K562 (cell line): ENCODE results near the gene PPM1H. TPM values are rescaled to one million over a fixed set of nuclear protein-coding genes. Genes with fewer than 3 reads are reported as not detected.

Experiments
- ATAC-seq: fragments of 200-7000 bp; cut with Tn5 transposase; 3 replicates; pipeline ENCODE4 v1.9.1; 2020; ENCODE audit warnings: moderate library complexity
- BruUV-seq: library from RNA; stranded (reverse); fragments of 400-500 nt; replicated peaks from 2 replicates; lab custom pipeline; 2021; lab: Mats Ljungman, UMichigan
- CTCF ChIA-PET: fragments of 300-600 bp; formaldehyde crosslinking; extraction: SDS; loops from one replicate; lab custom pipeline; 2021; ENCODE audit warnings: low intra/inter-chr PET ratio; lab: Yijun Ruan, JAX
- POLR2A ChIA-PET: fragments of 300-600, 350-650 bp; sonication (Branson Sonifier 250); formaldehyde crosslinking; extraction: SDS; loops from one replicate; lab custom pipeline; 2021; ENCODE audit warnings: antibody characterized with exemption, inconsistent platforms; lab: Yijun Ruan, JAX
- DNase-seq, 4 experiments: peaks; one replicate each; pipeline versions ENCODE4 v3.0.0 to v3.0.0-alpha.2; 2011 to 2018; ENCODE audit warnings: low spot score in 3 of 4, mixed read lengths in 3 of 4; ENCODE audit errors: extremely low read depth in 1 of 4
- FAIRE-seq: peaks from 2 replicates; lab custom pipeline; 2011; peaks lifted over from hg19 to GRCh38; lab: Jason Lieb, UNC
- H2AFZ ChIP-seq: 2 replicates; pipeline ENCODE4 v1.6.0; 2011; ENCODE audit warnings: low read depth, low read length, control low read depth, inconsistent platforms
- H3K27ac ChIP-seq: fragments of 200-600 bp; 3 replicates; pipeline ENCODE4 v1.8.0; 2011; ENCODE audit warnings: low read depth, mild to moderate bottlenecking, control low read depth, inconsistent platforms, low read length, moderate library complexity, mixed read lengths; ENCODE audit errors: extremely low read depth
- H3K27me3 ChIP-seq, 2 experiments: fragments of 300-600 bp in 1 of 2; 2 replicates in 1 of 2; 3 replicates in 1 of 2; pipeline versions ENCODE4 v1.6.0 to v1.8.0; 2011; ENCODE audit warnings: inconsistent platforms in 2 of 2, low read length in 2 of 2, mild to moderate bottlenecking in 1 of 2, mixed read lengths in 1 of 2, moderate library complexity in 1 of 2; ENCODE audit not compliant: control insufficient read depth in 2 of 2, insufficient read depth in 2 of 2
- H3K36me3 ChIP-seq: fragments of 300-600 bp; 3 replicates; pipeline ENCODE4 v1.8.0; 2011; ENCODE audit warnings: mild to moderate bottlenecking, low read length, inconsistent platforms; ENCODE audit not compliant: control insufficient read depth, insufficient read depth
- H3K4me1 ChIP-seq, 2 experiments: fragments of 200-600 bp in 1 of 2; replicated peaks in 1 of 2; 2 replicates in 1 of 2; 3 replicates in 1 of 2; pipeline versions ENCODE4 v1.5.1 to v1.8.0; 2011; ENCODE audit warnings: inconsistent platforms in 2 of 2, low read length in 2 of 2, mild to moderate bottlenecking in 1 of 2, mixed read lengths in 1 of 2, moderate library complexity in 1 of 2; ENCODE audit not compliant: control insufficient read depth in 2 of 2, insufficient read depth in 2 of 2
- H3K4me2 ChIP-seq: 2 replicates; pipeline ENCODE4 v1.6.1; 2011; ENCODE audit warnings: low read length, control low read depth, inconsistent platforms, mixed read lengths; ENCODE audit not compliant: insufficient read depth
- H3K4me3 ChIP-seq: fragments of 200-600 bp; sonication (generic), shearing (Covaris generic); 2 replicates; pipeline ENCODE4 v1.5.1; 2016; ENCODE audit warnings: control low read depth, inconsistent platforms
- H3K79me2 ChIP-seq: fragments of 200-600 bp; 3 replicates; pipeline ENCODE4 v1.8.0; 2011; ENCODE audit warnings: low read length, inconsistent platforms; ENCODE audit not compliant: control insufficient read depth, insufficient read depth
- H3K9ac ChIP-seq, 2 experiments: 2 replicates each; pipeline versions ENCODE4 v1.6.0 to v1.6.1; 2011; ENCODE audit warnings: low read depth in 2 of 2, low read length in 2 of 2, control low read depth in 1 of 2, inconsistent platforms in 1 of 2, mild to moderate bottlenecking in 1 of 2, mixed read lengths in 1 of 2; ENCODE audit not compliant: insufficient read depth in 1 of 2
- H3K9me1 ChIP-seq: one replicate; pipeline ENCODE4 v1.6.0; 2011; ENCODE audit warnings: inconsistent platforms, mild to moderate bottlenecking, low read length, moderate library complexity; ENCODE audit not compliant: control insufficient read depth, insufficient read depth
- H3K9me3 ChIP-seq: replicated peaks from 2 replicates; pipeline ENCODE4 v1.5.1; 2011; ENCODE audit warnings: low read depth, low read length, inconsistent platforms; ENCODE audit not compliant: control insufficient read depth, insufficient read depth
- H4K20me1 ChIP-seq: replicated peaks from 2 replicates; pipeline ENCODE4 v1.6.1; 2011; ENCODE audit warnings: low read length, inconsistent platforms, mixed read lengths; ENCODE audit not compliant: control insufficient read depth, insufficient read depth
- KDM4B ChIP-seq, 2 experiments: fragments of 450-650 bp in 1 of 2; sonication (generic) in 1 of 2; IDR thresholded peaks; 2 replicates each; pipeline ENCODE4 v1.6.1; 2016 to 2017; ENCODE audit warnings: borderline replicate concordance in 2 of 2, antibody characterized with exemption in 1 of 2, low read depth in 1 of 2, mild to moderate bottlenecking in 1 of 2
- MEIS2 ChIP-seq: fragments of 450-650 bp; IDR thresholded peaks from 2 replicates; pipeline ENCODE4 v1.6.1; 2014; ENCODE audit warnings: mild to moderate bottlenecking; ENCODE audit not compliant: partially characterized antibody
- WGBS: fragments of 100-300 bp; shearing (Covaris generic); methylation state at CpG from one replicate; pipeline ENCODE4 v1.1.6; 2016; ENCODE audit warnings: low coverage, mixed read lengths; ENCODE audit not compliant: insufficient coverage; ENCODE audit errors: missing lambda C conversion rate; 5-methylcytosine and 5-hydroxymethylcytosine counted together
- in situ Hi-C: fragments of 300-500 bp; cut with MboI; formaldehyde crosslinking; loops from 4 replicates; pipeline ENCODE4 v1.15.0; 2018; ENCODE audit warnings: inconsistent platforms, mixed read lengths
- intact Hi-C: fragments of 100-400 bp; cut with micrococcal nuclease; formaldehyde crosslinking; loops from 2 replicates; pipeline ENCODE4 v1.14.2; 2022
- polyA plus RNA-seq, 8 experiments: library from polyadenylated mRNA; depleted of rRNA in 4 of 8; stranded (reverse) in 5 of 8; unstranded in 3 of 8; fragments of >200 nt; fragmentation: Nextera tagmentation in 2 of 8; fragmentation: Illumina TruSeq in 1 of 8; extraction: Ambion mirVana in 2 of 8; extraction: Trizol in 1 of 8; gene quantifications; 2 replicates each; pipeline versions ENCODE4 v1.2.1 to v1.2.3, GENCODE V29; 2011 to 2014; ENCODE audit warnings: inconsistent platforms in 1 of 8, missing spikeins in 1 of 8
- total RNA-seq, 7 experiments: library from RNA; depleted of rRNA in 6 of 7; stranded (reverse); fragments of >200 nt in 6 of 7; fragmentation: Illumina TruSeq in 2 of 7; extraction: Trizol in 2 of 7; gene quantifications; 2 replicates each; pipeline versions ENCODE4 v1.2.1 to v1.2.3, GENCODE V29; 2011 to 2021; ENCODE audit warnings: low replicate concordance in 1 of 7
- TF ChIP-seq, protein P1 (sequence below), 2 experiments: fragments of 450-650 bp; IDR thresholded peaks; 2 replicates each; pipeline ENCODE4 v1.6.1; 2018; ENCODE audit warnings: mild to moderate bottlenecking in 2 of 2, low read depth in 1 of 2; ENCODE audit not compliant: partially characterized antibody in 2 of 2

Gene PPM1H
- total and polyA plus RNA-seq, 9 of the 15 experiments (the other 6 are each of a cell fraction or from before 2014, with no cell fraction given): 5.3 to 29.3 (median 11.3) TPM

- ATAC-seq: no peak
- intact Hi-C loops (no loop called here), in situ Hi-C loops (no loop called here)
- TF ChIP-seq KDM4B (IDR thresholded peaks at IDR 0.05; ENCODE audit: borderline replicate concordance in 2 of 2, low read depth in 1 of 2): no peak
- TF ChIP-seq, protein P1, sequence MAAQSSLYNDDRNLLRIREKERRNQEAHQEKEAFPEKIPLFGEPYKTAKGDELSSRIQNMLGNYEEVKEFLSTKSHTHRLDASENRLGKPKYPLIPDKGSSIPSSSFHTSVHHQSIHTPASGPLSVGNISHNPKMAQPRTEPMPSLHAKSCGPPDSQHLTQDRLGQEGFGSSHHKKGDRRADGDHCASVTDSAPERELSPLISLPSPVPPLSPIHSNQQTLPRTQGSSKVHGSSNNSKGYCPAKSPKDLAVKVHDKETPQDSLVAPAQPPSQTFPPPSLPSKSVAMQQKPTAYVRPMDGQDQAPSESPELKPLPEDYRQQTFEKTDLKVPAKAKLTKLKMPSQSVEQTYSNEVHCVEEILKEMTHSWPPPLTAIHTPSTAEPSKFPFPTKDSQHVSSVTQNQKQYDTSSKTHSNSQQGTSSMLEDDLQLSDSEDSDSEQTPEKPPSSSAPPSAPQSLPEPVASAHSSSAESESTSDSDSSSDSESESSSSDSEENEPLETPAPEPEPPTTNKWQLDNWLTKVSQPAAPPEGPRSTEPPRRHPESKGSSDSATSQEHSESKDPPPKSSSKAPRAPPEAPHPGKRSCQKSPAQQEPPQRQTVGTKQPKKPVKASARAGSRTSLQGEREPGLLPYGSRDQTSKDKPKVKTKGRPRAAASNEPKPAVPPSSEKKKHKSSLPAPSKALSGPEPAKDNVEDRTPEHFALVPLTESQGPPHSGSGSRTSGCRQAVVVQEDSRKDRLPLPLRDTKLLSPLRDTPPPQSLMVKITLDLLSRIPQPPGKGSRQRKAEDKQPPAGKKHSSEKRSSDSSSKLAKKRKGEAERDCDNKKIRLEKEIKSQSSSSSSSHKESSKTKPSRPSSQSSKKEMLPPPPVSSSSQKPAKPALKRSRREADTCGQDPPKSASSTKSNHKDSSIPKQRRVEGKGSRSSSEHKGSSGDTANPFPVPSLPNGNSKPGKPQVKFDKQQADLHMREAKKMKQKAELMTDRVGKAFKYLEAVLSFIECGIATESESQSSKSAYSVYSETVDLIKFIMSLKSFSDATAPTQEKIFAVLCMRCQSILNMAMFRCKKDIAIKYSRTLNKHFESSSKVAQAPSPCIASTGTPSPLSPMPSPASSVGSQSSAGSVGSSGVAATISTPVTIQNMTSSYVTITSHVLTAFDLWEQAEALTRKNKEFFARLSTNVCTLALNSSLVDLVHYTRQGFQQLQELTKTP (IDR thresholded peaks at IDR 0.05; ENCODE audit: low read depth in 1 of 2, partially characterized antibody in 2 of 2): no peak
- TF ChIP-seq MEIS2: peak; percentile 35
- 42% methylated on average over 7 of the region's 7 CpGs for WGBS
- BruUV-seq: no TSS peak
- Histone ChIP-seq H3K9me1 (no peaks in the 10 kb centered on the region), H3K4me1 (peaks cover 16 to 34% of the 10 kb centered on the region in 2 experiments; a peak in 4 of 5 replicates), H3K9me3 (no peaks in the 10 kb centered on the region), H3K79me2 (peaks cover 12% of the 10 kb centered on the region; the same call in 2 of the 3 replicates), H3K4me3 (no peak overlapping the region), H3K9ac (no peak overlapping the region; a peak in 1 of 4 replicates), H3K27ac (no peak overlapping the region), H3K36me3 (no peaks in the 10 kb centered on the region), H3K27me3 (no peaks in the 10 kb centered on the region), H2AFZ (no peak overlapping the region), H4K20me1 (no peaks in the 10 kb centered on the region), H3K4me2 (no peak overlapping the region)
- ChIA-PET CTCF (no interaction called here), POLR2A (interaction anchor here (0.6 to 1.8 kb wide), 3 partner anchors 10 to 1933 kb away, joined by 3 to 6 read pairs (median 3); no protein-coding TSS in a partner anchor)
- no peak for DNase-seq
- no peak for FAIRE-seq
Measured at GRCh38 chr12:62916632-62917425, 18.1 kb downstream of the PPM1H start.
